ENCODE results near the gene TYW3.

- peak; percentile 49 for TF ChIP-seq CTCF (IDR thresholded peaks at IDR 0.05; ENCODE audit: low read depth, low read length)
- no peak for TF ChIP-seq EZH2phosphoT487 (IDR thresholded peaks at IDR 0.05; ENCODE audit: low read depth)
Observed at GRCh38 chr1:74775735-74776134, 42.8 kb downstream of the TYW3 start.

Measured in OCI-LY3 (cell line).